ENCODE results near the gene CLN5. TPM values are rescaled to one million over a fixed set of nuclear protein-coding genes. Genes with fewer than 3 reads are reported as not detected.

The CLN5 gene
- total and polyA plus RNA-seq, 11 donors = 11.8 to 19.1 (median 15.9) TPM

- WGBS, 4 donors = 94 to 100% (median 96%) methylated on average over 1 of the region's 1 CpG
- ATAC-seq (no peak), DNase-seq (no peak)
- H3K4me3 ChIP-seq = no peak overlapping the region
- intact Hi-C loops (cut with DNase I) = loop anchor here in 3 of 10 donors (5.0 to 10.0 kb wide), 2 partner anchors 295 to 298 kb away; partner anchors contain the start of gene MYCBP2 (in 3 of the 3)
- H3K27me3 ChIP-seq = no peaks in the 10 kb centered on the region
- TF ChIP-seq POLR2A (IDR thresholded peaks at IDR 0.05) = no peak
- H3K27ac ChIP-seq = no peak overlapping the region
- peaks cover 4 to 35% (median 17%) of the 10 kb centered on the region in 12 donors for H3K4me1 ChIP-seq
- H3K36me3 ChIP-seq = no peaks in the 10 kb centered on the region
- peaks cover 0 to 3% (median 0%) of the 10 kb centered on the region in 12 donors for H3K9me3 ChIP-seq
Measured at GRCh38 chr13:77029436-77029835, 37.6 kb downstream of the CLN5 start.

GRCh38 chr13:77031656-77032243 is 39.9 kb downstream of the CLN5 start:
- ATAC-seq = no peak
- H3K9me3 ChIP-seq = peaks cover 0 to 3% (median 0%) of the 10 kb centered on the region in 12 donors
- 92 to 95% (median 93%) methylated on average over 6 of the region's 6 CpGs for WGBS, 4 donors
- H3K4me3 ChIP-seq = no peak overlapping the region
- intact Hi-C loops (cut with DNase I) = loop anchor here in 1 of 10 donors (10.0 kb wide), 1 partner anchor 663 kb away; the partner anchor contains the start of gene SLAIN1
- no peaks in the 10 kb centered on the region for H3K27me3 ChIP-seq
- H3K27ac ChIP-seq = no peak overlapping the region
- no peak for DNase-seq
- no peak for TF ChIP-seq POLR2A (IDR thresholded peaks at IDR 0.05)
- TF ChIP-seq, protein P1, sequence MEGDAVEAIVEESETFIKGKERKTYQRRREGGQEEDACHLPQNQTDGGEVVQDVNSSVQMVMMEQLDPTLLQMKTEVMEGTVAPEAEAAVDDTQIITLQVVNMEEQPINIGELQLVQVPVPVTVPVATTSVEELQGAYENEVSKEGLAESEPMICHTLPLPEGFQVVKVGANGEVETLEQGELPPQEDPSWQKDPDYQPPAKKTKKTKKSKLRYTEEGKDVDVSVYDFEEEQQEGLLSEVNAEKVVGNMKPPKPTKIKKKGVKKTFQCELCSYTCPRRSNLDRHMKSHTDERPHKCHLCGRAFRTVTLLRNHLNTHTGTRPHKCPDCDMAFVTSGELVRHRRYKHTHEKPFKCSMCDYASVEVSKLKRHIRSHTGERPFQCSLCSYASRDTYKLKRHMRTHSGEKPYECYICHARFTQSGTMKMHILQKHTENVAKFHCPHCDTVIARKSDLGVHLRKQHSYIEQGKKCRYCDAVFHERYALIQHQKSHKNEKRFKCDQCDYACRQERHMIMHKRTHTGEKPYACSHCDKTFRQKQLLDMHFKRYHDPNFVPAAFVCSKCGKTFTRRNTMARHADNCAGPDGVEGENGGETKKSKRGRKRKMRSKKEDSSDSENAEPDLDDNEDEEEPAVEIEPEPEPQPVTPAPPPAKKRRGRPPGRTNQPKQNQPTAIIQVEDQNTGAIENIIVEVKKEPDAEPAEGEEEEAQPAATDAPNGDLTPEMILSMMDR (IDR thresholded peaks at IDR 0.05) = no peak
- H3K36me3 ChIP-seq = no peaks in the 10 kb centered on the region
- H3K4me1 ChIP-seq = peaks cover 0 to 19% (median 10%) of the 10 kb centered on the region in 12 donors

GRCh38 chr13:77033717-77034302 is 41.9 kb downstream of the CLN5 start:
- peaks cover 0 to 9% (median 2%) of the 10 kb centered on the region in 12 donors for H3K4me1 ChIP-seq
- H3K27ac ChIP-seq = no peak overlapping the region
- peaks cover 0 to 3% (median 0%) of the 10 kb centered on the region in 12 donors for H3K9me3 ChIP-seq
- H3K27me3 ChIP-seq = no peaks in the 10 kb centered on the region
- H3K36me3 ChIP-seq = no peaks in the 10 kb centered on the region
- TF ChIP-seq, protein P1 (IDR thresholded peaks at IDR 0.05) = no peak
- no peak for TF ChIP-seq POLR2A (IDR thresholded peaks at IDR 0.05)
- no peak for DNase-seq
- ATAC-seq = no peak
- WGBS, 4 donors = 94 to 99% (median 98%) methylated on average over 4 of the region's 4 CpGs
- no peak overlapping the region for H3K4me3 ChIP-seq
- intact Hi-C loops (cut with DNase I) = loop anchor here in 1 of 10 donors (10.0 kb wide), 1 partner anchor 661 kb away; the partner anchor contains the start of gene SLAIN1

DNA sequence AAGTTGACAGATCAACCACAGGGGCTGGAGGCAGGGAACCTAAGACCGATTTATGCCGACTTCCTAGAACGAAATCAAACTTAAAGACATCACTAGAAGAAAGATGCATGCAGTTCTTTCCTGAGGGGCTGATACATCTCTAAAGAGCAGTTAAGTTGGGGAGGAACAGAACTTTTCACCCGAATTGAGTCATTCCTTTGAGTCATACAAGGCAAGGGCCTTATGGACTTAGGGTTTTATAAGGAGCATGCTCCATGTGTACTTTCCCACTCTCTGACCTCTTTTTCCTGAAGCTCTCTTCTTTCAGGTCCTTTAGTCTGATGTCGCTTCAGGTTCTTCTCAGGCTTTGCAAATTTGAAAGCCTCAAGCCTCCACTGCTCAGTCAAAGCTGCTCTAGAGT is 43.0 kb downstream of the CLN5 start:
- no peaks in the 10 kb centered on the region for H3K27me3 ChIP-seq
- DNase-seq (no peak), ATAC-seq (no peak)
- 91 to 96% (median 95%) methylated on average over 5 of the region's 5 CpGs for WGBS, 4 donors
- no peaks in the 10 kb centered on the region for H3K36me3 ChIP-seq
- H3K4me1 ChIP-seq = peaks cover 0 to 9% (median 2%) of the 10 kb centered on the region in 12 donors
- no peak overlapping the region for H3K27ac ChIP-seq
- H3K4me3 ChIP-seq = no peak overlapping the region
- intact Hi-C loops (cut with DNase I) = loop anchor here in 1 of 10 donors (10.0 kb wide), 1 partner anchor 660 kb away; the partner anchor contains the start of gene SLAIN1
- no peak for TF ChIP-seq POLR2A (IDR thresholded peaks at IDR 0.05)
- TF ChIP-seq, protein P1 (IDR thresholded peaks at IDR 0.05) = no peak
- H3K9me3 ChIP-seq = peaks cover 0 to 3% (median 0%) of the 10 kb centered on the region in 12 donors
